ENCODE results near the gene FHIT.

Gene FHIT

DNA sequence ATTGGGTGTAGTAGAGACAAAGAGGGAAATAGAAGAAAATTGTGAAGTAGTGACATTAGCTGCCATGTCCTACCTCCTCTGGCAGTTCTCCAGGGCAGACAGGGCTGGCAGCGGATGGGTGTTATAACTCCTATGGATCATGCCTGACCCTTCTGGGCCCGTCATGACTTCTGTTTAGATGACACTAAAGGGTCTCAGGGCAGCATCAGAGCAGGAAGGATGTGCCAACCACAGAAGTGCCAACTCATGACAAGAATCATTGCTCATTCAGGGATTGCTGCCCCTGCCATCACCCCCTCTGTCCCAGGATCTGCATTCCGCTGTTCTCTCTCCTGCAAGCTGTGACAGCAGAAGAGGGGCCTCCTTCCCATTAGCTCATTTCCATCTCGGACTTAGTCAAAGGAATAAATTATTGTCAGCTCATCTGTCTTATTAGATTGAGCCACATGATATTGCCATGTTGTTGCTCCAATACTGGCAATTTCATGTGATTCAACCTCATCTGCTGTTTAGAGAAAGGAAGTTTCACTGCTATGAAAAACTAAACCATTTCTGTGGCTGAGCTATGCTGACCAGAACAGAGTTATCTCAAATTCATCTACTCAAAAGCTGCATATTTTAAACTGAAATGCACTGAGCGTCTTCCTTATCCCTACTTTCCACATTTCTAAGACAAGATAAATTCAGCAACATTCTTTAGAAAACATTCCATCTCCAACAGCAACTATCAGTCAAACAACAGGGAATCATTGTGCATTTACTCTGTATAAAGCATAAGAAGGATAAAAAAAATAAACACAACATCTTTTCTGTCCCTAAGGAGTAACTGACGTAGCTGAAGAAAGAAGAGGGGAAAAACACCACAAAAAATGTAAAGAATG, 271.6 kb downstream of the FHIT start:
- no peak for DNase-seq

DNA sequence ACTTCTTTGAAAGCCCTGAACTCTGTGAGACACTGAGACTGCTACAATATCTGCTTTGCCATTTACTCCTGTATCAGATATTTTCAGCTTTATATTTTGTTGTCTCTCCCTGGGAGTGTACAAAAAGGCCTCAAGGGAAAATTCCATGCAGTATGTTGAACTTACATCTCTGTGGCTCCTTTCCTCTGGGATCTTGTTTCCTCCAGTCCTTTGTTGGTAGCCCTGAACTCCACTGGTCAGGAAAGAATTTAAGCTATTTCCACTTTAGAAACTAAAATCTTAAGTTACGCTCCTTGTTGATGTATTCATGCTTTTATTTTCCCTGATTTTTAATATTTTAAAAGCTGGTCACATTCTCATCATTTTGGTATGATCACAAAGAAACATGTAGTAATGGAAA, 277.9 kb downstream of the FHIT start:
- no peak for DNase-seq

DNA sequence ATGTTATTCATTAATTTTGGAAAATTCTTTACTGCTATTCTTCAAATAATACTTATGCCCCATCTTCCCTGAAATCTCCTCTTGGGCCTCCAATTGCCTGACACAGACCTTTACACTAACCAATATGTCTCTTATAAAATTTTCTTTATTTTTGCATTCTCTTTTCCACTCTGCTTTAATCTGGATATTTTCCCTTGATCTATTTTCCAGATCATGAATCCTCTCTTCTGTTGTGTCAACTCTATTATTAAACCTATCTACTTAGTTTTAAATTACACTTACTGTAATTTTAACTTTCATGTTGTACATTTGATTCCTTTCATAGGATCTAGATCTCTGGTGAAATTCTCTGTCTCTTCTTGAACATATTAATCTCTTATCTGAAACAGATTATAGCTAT, 278.7 kb downstream of the FHIT start:
- no peak for DNase-seq

DNA sequence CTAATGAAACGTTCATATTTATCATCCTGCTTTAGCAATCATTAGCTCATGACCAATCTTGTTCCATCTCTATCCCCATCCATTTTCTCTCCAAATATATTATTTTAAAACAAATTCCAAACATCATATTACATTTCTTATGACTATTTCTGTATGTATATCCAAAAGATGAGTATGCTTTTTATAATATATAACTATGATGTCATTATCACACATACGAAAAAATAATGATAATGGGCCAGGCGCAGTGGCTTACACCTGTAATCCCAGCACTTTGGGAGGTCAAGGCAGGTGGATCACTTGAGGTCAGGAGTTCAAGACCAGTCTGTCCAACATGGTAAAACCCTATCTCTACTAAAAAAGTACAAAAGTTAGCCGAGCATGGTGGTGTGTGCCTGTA, 280.4 kb downstream of the FHIT start:
- no peak for DNase-seq

DNA sequence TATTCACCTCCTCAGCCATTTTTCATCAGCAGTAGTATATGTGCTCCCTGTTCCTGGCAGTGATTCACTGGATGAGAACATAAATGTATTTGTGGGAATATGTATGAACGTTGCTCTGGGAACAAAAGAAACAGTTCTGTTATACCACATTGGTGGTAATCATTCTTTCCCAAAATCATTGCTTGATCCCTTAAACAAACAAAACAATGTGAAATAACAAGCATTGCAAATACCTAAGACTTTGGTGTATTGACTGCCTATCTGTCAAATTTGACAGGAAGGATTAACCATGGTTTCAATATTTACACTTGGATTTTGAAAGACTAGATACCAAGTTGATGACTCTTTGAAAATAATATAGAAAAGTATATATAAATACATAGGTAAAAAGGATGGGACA, 284.1 kb downstream of the FHIT start:
- DNase-seq = no peak

DNA sequence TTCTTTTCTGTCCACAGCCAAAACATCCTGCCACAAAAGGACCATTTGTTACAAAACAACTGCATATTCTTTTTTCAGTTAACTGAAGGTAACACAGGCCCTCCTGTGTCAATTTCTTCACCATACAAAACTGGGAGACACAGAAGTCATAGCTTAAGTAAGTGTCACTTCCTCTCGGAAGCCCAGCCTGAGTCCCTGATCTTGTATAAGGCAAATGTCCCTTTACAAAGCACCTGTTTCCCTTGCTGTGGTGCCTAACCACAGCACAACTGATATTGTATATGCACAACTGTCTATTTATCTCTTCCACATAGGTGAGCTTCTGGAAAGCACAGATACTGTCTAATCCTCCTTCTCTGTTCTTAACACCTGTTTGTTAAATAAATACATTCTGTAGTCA, 293.7 kb downstream of the FHIT start:
- DNase-seq = no peak

DNA sequence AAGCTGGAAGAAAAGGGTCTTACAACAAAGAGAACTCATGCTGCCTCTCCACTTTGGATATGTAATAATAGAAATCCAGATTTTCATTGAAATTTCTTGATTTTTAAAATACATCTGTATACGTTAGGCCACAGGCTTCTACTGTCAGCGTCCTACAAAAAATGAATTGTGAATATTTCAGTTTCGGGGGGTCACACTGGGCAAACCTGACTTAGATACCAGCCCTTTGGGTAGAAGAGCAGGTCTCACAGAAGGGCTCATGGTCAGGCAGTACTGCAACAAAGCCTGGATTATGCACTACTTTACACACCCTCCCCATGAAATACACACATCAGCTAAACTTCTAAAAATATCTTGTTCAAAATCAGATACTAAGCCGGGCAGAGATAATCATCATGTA, 294.5 kb downstream of the FHIT start:
- DNase-seq = no peak

DNA sequence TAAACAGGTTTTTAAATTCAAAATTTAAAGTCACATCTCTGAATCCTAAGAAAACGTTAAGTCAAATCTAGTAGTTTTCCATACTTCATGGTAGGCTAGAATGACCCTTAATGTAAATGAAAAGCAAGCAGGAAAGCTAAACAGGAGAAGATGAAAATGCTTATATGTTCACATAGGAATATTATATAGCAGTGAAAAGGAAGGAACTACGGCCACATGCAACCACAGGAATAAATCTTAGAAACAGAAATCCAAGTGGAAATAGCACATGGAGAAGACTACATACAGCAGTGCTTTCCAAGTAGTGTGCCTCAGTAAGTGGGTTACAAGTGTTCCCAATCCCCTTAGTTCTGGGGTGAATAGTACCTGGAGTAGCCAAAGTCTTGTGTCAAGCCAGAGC, 296.2 kb downstream of the FHIT start:
- DNase-seq = no peak

DNA sequence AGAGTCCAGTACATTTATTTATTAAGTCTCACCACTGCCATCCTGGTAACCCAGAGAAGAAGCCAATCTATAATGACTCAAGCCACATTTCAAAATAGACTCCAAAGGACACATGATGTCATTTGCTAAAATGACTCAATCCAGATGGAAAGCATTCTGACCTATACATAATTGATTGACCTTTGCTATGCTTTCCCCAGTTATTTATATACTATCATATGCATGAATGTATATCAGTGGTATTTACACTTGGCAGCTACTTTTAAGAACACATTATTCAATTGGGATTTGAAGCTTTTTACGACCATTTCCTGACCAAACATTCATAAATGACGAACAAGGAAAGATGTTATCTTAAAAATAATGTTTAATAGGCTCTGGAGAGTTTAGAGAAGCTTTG, 297.2 kb downstream of the FHIT start:
- DNase-seq = no peak

DNA sequence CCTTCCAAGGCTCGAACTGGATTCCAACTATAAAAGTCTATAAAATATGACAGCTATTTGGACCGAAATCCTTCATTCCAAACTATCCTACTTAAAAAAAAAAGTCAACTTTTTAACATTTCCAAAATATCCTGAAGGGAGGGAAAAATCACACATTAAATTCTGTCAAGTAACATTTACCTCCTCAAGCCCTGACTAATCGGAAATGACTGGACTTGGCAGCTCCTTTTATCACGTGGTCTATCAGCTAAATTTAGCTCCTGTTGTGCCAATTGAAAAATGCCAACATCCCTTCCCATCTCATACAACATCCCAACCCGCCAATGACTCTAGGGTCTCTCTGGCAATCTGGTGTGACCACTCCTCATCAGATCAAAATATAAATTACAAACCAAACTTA, 297.9 kb downstream of the FHIT start:
- no peak for DNase-seq

DNA sequence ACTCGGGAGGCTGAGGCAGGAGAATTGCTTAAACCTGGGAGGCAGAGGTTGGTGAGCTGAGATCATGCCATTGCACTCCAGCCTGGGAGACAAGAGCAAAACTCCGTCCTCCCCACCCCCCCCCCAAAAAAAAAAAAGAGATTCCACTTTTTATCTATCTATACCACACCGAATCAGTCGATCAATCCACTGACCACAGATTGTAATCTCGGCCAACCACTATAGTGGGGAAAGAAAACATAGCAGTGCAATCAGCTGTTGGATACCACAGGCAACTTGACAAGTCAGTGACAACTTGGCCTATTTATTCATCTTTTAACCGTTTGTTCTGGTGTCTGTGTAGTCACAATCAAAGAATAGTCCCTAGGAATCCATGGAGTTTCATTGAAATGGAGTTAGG, 299.2 kb downstream of the FHIT start:
- no peak for DNase-seq

DNA sequence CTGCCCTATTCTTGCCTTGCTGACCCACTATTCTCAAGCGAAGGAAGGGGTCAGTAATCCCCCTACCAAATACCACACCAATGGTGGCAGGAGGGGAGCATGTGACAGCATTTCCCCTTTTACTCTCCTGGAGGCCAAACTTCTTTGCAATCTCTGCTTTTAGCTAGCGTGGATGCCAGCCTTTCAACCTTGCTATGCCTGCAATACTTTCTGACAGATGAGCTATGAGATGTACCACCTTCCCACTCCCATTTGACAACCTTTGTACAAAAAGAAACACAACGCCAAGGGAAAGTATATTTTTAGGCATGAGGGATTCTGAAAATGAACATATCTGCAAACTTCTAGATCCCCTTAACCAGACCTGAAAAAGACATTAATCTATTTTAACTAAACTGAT, 302.1 kb downstream of the FHIT start:
- DNase-seq = no peak

DNA sequence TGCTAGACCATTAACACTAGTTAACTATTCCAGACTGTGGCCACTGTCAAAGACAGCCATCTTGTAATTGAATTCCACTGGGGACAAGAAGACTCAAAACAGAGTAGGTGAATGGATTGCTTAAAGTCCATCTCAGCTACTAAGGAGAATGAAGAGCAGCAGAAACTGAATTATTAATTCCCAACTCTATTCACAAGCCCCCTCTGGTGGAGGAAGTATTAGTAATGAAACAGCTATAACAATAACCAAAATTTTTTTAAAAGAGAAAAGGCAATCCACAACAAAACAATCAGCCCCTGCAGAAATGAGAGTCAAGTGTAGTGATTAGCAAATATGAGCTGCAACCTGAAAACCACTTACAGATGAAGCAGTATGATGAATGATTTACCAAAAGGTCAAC, 302.8 kb downstream of the FHIT start:
- DNase-seq = no peak

DNA sequence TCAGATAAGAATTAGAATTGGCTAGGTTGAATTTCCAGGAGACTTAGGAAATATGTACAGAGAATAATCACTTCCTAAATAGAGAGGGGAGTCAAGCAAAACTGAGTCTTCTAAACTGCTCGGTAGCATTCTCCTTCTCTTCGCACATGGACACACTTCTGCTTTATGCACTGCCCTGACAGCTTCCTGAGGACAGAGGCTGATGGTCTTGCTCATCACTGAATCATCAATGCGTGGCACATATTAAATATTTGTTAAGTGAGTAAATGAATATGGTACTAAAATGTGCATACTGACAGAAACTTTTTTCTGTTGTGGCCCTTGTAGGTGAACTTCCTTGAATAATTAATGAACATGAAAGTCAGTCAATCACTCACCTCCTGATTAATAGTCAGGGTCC, 315.5 kb downstream of the FHIT start:
- DNase-seq = no peak

DNA sequence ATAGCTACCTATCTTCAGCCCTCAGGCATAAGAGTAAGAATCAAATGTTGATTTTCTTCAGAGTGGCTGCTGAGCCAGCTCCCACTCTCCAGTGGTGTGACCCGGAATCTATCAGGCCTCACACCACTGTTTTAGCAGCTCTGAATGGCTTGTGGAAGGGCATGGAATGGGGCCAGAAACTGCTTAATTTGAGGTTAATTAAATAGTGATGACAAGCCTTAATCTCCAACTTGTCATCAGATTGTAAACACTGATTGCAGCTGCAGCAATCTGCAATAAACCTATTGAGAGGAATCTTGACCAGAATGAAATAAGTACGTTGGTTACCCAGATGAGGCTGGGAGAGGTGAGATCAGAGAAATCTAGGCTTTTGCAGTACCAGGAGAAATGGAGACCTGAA, 317.4 kb downstream of the FHIT start:
- no peak for DNase-seq

DNA sequence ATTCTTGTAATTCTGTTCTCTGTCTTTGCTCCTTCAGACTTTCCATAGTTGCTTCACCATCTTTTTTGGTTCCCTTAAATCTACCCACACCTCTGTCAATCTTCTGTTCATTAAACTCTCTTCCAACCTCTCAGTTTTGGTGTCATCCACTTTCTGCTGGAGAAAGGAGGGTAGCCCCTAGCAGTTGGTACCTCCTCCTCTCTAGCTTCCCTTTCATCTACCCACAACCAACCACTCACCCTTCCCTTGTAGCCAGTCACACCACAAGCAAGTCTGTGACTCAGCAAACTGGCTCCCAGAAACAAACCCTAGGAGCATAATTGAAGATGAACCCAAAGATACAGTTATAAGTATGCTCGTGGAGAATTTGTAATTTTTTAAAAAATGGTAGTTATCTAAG, 318.6 kb downstream of the FHIT start:
- no peak for DNase-seq

DNA sequence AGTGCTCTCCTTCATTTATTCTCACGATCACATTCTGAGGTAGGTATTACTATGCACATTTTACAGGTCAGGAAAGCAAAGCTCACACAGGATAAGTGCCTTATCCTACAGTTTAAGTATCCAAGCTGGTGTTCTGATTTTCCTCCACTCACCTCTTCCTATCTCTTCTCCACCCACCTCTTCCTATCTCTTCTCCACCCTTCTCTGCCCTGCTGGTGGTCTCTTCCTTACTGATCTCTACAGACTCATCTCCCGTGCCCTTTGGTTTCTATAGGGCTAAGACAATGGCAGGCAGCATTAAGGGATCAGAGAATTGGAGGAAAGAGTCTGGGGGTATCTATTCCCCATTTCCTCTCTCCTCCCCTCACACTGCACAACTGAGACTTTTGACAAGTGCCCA, 319.1 kb downstream of the FHIT start:
- DNase-seq = no peak

DNA sequence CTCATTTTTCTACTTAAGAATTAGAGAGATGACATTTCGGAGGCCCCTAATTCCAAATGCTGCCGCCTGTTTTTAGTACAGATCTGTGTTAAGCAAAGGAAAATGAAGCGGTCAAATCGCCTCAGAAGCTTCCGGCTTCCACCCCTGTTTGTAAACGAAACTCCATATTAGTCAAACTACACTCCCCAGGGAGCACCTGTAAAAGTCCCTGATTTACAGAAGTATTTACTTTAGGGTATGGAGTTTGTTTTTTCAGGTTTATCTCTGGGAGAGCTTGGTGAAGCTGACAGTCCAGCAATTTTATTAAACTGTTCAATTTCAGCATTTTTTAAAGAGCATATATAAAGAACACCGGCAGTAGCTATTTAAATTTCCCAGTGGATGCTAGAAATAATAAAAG, 319.8 kb downstream of the FHIT start:
- DNase-seq = no peak

DNA sequence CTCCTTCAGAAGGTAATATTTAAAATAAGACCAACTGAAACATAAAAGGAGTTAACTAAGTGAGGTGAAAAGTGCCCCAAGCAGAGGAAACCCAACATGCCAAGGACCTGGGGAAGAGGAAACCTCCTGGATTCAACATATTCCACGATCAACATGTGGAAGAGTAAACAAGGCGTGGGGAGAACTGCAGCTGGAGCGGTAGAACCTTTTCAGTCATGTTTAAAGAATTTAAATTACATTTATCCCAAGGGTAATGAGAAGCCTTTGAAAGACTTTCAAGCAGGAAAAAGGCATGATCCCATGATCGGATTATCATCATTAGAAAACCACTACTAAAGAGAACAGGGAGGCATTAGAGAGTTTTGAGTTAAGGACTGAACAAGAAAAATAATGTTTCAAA, 330.7 kb downstream of the FHIT start:
- no peak for DNase-seq

DNA sequence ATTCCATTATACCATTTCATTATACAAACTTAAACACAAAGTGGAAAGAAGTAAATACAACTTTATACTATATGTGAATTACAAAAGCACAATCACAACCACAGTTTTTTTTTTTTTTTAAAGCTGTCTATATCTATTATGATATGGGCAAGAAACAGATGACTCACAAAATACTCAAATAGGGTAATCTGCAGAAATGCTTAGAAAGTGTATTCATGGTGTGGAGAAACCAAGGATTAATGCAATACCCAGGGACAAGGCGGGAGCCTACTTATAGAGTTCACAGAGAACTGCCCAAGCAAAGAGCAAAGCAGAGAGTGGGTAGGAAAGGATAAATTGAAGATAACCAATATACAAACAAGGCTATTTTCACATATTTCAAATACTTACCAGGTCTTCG, 332.0 kb downstream of the FHIT start:
- no peak for DNase-seq

DNA sequence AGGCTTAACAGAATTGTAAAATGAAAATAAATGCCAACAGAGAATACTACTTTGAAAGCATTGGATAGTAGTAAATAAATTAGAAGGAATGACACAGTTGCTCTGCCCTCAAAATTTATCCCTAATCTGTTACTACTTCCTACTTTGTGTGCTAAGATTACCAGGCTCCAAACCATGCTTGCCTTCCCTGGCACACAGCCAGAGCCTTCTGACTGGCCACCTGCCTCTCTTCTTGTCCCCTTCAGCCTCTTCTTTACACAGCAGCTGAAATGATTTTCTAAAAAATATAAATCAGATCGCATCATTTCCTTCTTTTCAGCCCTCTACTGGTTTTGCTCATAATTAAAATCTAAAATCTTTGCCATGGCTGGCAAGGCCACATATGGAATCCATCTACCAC, 334.1 kb downstream of the FHIT start:
- DNase-seq = no peak

DNA sequence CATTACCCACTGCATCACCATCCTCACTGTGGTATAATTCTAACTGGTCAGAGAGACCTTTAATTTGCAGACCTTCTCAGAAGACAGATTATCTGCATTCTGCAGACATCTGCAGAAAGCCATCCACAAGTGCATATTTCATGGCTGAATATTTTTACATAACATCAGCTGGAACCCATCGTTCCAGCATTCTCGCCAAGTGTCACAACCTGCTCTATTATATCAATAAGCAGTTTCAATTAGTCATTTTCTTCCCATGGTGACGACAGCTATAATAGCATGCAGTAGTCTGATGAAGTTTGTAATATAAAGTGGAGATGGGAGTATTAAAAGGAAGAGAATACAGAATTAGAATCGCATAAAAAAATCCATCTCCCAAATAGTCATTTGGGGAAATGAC, 334.7 kb downstream of the FHIT start:
- DNase-seq = no peak

DNA sequence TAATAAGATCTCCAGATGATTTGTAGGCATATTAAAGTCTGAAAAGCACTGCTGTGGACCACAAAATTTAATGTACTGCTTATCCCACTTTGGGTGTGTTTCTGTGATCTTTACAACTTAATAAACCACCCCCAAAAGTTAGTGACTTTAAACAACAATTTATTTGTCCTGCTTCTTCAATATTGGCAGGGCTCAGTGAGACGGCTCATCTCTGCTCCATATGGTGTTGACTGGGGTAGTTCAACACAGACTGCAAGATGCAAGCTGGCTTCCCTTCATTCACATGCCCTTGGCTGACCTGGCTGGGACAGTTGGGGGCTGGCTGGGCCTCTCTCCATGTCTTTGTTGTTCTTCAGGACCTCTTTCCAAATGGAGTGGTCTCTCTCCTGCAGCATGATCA, 337.8 kb downstream of the FHIT start:
- no peak for DNase-seq

DNA sequence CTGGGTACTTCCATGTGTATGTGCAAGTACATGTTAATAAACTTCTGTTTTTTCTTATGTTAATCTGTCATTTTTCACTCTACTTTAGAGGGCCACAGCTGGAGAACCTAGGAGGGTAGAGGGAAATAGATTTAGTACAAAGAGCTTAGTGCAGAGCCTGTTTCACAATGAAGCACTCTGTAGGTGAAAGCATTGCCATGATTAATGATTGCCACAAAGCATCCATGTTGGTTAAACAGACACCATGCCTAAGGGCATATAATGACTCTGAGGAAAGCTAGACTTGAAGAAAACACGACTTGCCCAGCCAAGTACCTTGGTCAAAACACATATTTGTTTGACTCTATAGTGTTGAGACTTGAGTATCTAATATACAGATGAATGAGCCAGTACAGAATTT, 338.4 kb downstream of the FHIT start:
- no peak for DNase-seq

DNA sequence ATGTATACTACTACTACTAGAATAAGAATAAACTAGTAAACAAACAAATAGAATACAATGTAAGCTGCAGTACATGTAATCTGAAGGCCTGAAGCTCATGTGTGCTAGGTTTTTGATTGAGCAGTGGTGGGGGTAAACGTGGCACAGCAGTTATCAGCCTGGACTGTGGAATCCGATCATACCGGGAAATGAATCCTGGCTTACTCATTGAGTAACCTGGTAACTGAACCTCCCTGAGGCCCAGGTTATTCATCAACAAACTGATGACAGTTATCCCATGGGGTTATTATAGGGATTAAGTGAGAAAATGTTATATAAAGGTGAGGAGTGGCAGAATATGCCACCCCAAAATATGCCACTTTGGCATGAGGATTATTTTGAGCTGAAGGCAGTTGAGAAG, 339.1 kb downstream of the FHIT start:
- no peak for DNase-seq

DNA sequence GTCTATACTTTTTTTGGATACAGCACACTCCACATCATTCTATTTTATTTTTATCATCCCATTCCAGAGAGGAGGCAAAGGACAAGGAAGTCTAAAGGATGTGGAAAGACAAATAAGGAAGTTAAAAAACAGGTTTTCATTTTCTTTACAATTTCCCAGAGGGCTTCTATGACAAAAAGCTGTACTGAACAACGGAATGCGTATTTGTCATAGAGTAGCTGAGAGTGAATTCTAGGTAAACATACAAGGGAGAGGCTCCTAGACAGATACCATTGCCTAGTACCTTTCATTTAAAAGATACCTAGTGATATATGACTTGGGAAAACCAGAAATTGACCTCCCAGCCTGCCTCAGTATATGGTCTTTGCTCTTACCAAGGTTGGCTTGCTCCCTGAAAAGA, 341.7 kb downstream of the FHIT start:
- DNase-seq = no peak

Data from NCI-H1048 (cell line).